ENCODE measurements around the gene DYNC2LI1.

DYNC2LI1 gene

GRCh38 chr2:43838560-43839267 lies 64.9 kb downstream of the DYNC2LI1 start, which contains the start of the genes ABCG5 and ABCG8:
TSS of gene ABCG5 (minus strand) at chr2:43838839. CDS start at chr2:43838679, 160 bp downstream.
TSS of gene ABCG8 (plus strand) at chr2:43838971. CDS start at chr2:43839054, 83 bp downstream.
- DNase-seq (no peak), ATAC-seq (ENCODE audit: insufficient read depth, low read depth) (no peak)
- H3K27ac ChIP-seq (ENCODE audit: low read length) = no peak within 1 kb of the TSS
- no peak within 1 kb of the TSS for H2AFZ ChIP-seq (ENCODE audit: low read depth, low read length)
- H3K4me1 ChIP-seq (ENCODE audit: insufficient read depth, low read length) = no peaks in the 10 kb centered on the region
- no peak within 1 kb of the TSS for H3K4me2 ChIP-seq (ENCODE audit: insufficient read depth, low read length)
- no peaks in the 10 kb centered on the region for H4K20me1 ChIP-seq (ENCODE audit: insufficient read depth, low read length)
- peaks cover 20% of the 10 kb centered on the region for H3K27me3 ChIP-seq (ENCODE audit: insufficient read depth, low read length, poor library complexity)
- TF ChIP-seq EZH2 (IDR thresholded peaks at IDR 0.05; ENCODE audit: borderline replicate concordance, low read depth, low read length, severe bottlenecking) = no peak
- TF ChIP-seq CTCF (IDR thresholded peaks at IDR 0.05; ENCODE audit: borderline replicate concordance, extremely low read depth, low read length, poor library complexity, severe bottlenecking) = no peak
- no peaks in the 10 kb centered on the region for H3K79me2 ChIP-seq (ENCODE audit: insufficient read depth, low read length)
- H3K36me3 ChIP-seq (ENCODE audit: insufficient read depth, low read length) = no peaks in the 10 kb centered on the region
- H3K9ac ChIP-seq (ENCODE audit: low read depth, low read length) = no peak within 1 kb of the TSS
- H3K4me3 ChIP-seq (ENCODE audit: low read depth in 1 of 2, low read length in 2 of 2) = no peak within 1 kb of the TSS
- no peaks in the 10 kb centered on the region for H3K9me3 ChIP-seq (ENCODE audit: insufficient read depth, low read length, severe bottlenecking)

GRCh38 chr2:43839776-43840564 lies 66.1 kb downstream of the DYNC2LI1 start:
- no peak for ATAC-seq (ENCODE audit: insufficient read depth, low read depth)
- H3K4me3 ChIP-seq (ENCODE audit: low read depth in 1 of 2, low read length in 2 of 2) = no peak overlapping the region

GRCh38 chr2:43840965-43841364 lies 67.1 kb downstream of the DYNC2LI1 start:
- Histone ChIP-seq H3K4me1 (ENCODE audit: insufficient read depth, low read length) (no peaks in the 10 kb centered on the region), H3K36me3 (ENCODE audit: insufficient read depth, low read length) (no peaks in the 10 kb centered on the region), H3K4me3 (ENCODE audit: low read depth in 1 of 2, low read length in 2 of 2) (no peak overlapping the region), H3K79me2 (ENCODE audit: insufficient read depth, low read length) (no peaks in the 10 kb centered on the region), H3K27ac (ENCODE audit: low read length) (no peak overlapping the region), H2AFZ (ENCODE audit: low read depth, low read length) (no peak overlapping the region), H3K4me2 (ENCODE audit: insufficient read depth, low read length) (no peak overlapping the region), H4K20me1 (ENCODE audit: insufficient read depth, low read length) (no peaks in the 10 kb centered on the region), H3K9me3 (ENCODE audit: insufficient read depth, low read length, severe bottlenecking) (no peaks in the 10 kb centered on the region), H3K27me3 (ENCODE audit: insufficient read depth, low read length, poor library complexity) (peaks cover 20% of the 10 kb centered on the region), H3K9ac (ENCODE audit: low read depth, low read length) (no peak overlapping the region)
- TF ChIP-seq CTCF (IDR thresholded peaks at IDR 0.05; ENCODE audit: borderline replicate concordance, extremely low read depth, low read length, poor library complexity, severe bottlenecking) = no peak
- TF ChIP-seq EZH2 (IDR thresholded peaks at IDR 0.05; ENCODE audit: borderline replicate concordance, low read depth, low read length, severe bottlenecking) = no peak
- DNase-seq (no peak), ATAC-seq (ENCODE audit: insufficient read depth, low read depth) (no peak)

More at GRCh38 chr2:43839776-43840564, 66.1 kb downstream of the DYNC2LI1 start:
- TF ChIP-seq EZH2 (IDR thresholded peaks at IDR 0.05; ENCODE audit: borderline replicate concordance, low read depth, low read length, severe bottlenecking) (no peak), CTCF (IDR thresholded peaks at IDR 0.05; ENCODE audit: borderline replicate concordance, extremely low read depth, low read length, poor library complexity, severe bottlenecking) (no peak)
- Histone ChIP-seq H3K27ac (ENCODE audit: low read length) (no peak overlapping the region), H3K4me1 (ENCODE audit: insufficient read depth, low read length) (no peaks in the 10 kb centered on the region), H3K9ac (ENCODE audit: low read depth, low read length) (no peak overlapping the region), H2AFZ (ENCODE audit: low read depth, low read length) (no peak overlapping the region), H3K79me2 (ENCODE audit: insufficient read depth, low read length) (no peaks in the 10 kb centered on the region), H3K27me3 (ENCODE audit: insufficient read depth, low read length, poor library complexity) (peaks cover 20% of the 10 kb centered on the region), H4K20me1 (ENCODE audit: insufficient read depth, low read length) (no peaks in the 10 kb centered on the region), H3K4me2 (ENCODE audit: insufficient read depth, low read length) (no peak overlapping the region), H3K9me3 (ENCODE audit: insufficient read depth, low read length, severe bottlenecking) (no peaks in the 10 kb centered on the region), H3K36me3 (ENCODE audit: insufficient read depth, low read length) (no peaks in the 10 kb centered on the region)
- no peak for DNase-seq
